ENCODE measurements around the gene ZSCAN4.

ZSCAN4 gene

DNA sequence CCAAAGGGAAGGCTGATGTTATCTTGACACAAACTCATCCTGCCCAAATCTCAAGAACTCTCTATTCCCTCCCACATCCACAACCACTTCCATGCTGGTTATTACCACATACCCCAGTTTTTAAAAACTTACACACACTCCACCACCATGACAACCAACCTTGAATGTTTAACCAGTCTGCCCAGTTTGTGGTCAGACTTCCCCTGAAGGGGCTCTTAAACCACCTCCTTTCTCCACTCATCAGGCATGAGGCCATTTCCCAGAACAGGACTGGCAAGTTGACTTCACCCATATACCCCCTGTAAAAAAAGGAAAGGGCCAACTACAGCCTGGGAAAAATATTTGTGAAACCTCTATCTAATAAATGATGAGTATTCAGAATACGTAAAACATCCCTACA, 12.4 kb upstream of the ZSCAN4 start:
- TF ChIP-seq, protein P1, sequence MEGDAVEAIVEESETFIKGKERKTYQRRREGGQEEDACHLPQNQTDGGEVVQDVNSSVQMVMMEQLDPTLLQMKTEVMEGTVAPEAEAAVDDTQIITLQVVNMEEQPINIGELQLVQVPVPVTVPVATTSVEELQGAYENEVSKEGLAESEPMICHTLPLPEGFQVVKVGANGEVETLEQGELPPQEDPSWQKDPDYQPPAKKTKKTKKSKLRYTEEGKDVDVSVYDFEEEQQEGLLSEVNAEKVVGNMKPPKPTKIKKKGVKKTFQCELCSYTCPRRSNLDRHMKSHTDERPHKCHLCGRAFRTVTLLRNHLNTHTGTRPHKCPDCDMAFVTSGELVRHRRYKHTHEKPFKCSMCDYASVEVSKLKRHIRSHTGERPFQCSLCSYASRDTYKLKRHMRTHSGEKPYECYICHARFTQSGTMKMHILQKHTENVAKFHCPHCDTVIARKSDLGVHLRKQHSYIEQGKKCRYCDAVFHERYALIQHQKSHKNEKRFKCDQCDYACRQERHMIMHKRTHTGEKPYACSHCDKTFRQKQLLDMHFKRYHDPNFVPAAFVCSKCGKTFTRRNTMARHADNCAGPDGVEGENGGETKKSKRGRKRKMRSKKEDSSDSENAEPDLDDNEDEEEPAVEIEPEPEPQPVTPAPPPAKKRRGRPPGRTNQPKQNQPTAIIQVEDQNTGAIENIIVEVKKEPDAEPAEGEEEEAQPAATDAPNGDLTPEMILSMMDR (conservative IDR thresholded peaks at IDR 0.05; ENCODE audit: low read depth, low read length), result no peak
- no peak overlapping the region for H3K4me3 ChIP-seq (ENCODE audit: low read depth, low read length)
- DNase-seq (ENCODE audit: low read depth), result no peak

DNA sequence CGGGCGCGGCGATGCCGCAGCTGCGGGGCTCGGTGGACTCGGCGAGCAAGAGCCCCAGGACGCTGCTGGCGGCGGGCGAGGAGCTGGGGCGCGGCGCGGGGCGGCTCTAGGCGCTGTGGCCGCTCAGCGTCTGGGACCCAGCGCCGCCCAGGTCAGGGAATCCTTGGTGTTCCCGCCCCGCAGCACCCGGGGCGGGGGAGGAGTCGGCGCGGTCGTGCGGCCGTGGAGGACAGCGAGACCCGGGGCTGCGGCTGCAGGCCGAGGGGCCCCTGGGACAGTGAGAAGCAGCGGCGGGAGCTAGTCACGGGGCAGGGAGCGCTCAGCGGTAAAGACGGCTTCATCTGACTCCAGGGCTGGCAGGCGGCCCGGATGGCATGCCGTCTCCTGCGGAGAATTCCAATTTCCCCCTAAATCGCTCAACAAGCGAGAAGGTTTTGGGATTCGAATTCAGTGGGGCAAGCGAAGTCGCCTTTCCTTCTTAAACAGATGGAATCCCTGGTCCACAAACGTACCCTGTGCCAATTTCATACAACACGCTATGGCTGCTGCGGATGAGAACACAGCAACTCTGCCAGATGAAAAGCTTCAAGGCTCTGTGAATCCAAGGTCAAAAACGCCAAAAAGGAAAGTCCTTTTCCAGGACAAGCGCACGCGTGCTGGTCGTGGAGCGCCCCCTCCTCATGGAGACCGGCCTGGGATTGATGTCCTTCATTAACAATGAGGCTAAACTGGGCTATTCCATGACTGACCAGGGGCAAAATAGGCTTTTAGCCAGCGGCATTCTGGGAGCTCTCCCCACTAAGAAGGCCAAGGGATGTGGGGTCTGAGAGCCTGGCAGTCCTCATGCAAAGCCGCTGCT, 4.2 kb upstream of the ZSCAN4 start:
- peak; percentile 54 for DNase-seq (ENCODE audit: low read depth)
- peak overlapping the region; percentile 61 for H3K4me3 ChIP-seq (ENCODE audit: low read depth, low read length)
- TF ChIP-seq, protein P1 (conservative IDR thresholded peaks at IDR 0.05; ENCODE audit: low read depth, low read length), result no peak

DNA sequence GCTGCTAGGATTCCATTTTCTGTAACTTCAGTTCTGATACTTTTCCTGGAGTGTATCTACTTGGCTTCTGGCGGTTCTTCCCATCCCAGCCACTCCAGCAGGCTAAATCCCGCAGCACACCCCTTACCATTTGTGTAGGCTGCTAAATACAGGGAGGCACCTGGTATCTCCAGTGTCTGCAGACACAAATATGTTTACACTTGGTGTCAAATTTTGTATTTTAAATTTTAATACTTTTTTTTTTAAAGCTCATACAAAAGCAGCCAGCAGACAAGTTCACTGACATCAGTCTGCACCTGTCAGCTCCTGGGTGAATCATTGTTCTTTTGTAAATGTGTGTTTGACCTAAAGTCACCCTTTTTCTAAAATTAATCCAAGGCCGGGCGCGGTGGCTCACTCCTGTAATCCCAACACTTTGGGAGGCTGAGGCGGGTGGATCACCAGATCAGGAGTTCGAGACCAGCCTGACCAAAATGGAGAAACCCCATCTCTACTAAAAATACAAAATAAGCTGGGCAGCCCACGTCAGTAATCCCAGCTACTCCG, 3.4 kb upstream of the ZSCAN4 start:
- no peak overlapping the region for H3K4me3 ChIP-seq (ENCODE audit: low read depth, low read length)
- no peak for DNase-seq (ENCODE audit: low read depth)
- TF ChIP-seq, protein P1 (conservative IDR thresholded peaks at IDR 0.05; ENCODE audit: low read depth, low read length), result no peak

DNA sequence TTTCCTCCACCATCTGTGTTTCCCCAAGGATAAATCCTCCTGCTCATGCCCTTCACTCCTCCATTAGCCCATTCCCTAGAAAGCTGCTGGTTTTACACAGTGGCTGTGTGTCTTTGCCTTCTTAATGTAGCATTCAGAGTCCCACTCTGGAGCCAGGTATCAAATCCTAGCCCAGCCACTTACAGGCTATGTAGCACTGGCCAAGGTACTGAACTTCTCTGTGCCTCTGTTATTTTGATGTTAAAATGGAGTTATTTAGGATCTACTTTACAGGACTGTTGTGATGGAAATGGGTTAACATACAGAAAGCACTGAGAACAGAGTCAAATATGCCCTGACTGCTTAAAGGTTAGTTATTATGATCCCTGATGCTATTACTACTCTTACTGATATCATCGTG, 1.5 kb upstream of the ZSCAN4 start:
- no peak for DNase-seq (ENCODE audit: low read depth)
- H3K4me3 ChIP-seq (ENCODE audit: low read depth, low read length), result no peak overlapping the region
- TF ChIP-seq, protein P1 (conservative IDR thresholded peaks at IDR 0.05; ENCODE audit: low read depth, low read length), result no peak

DNA sequence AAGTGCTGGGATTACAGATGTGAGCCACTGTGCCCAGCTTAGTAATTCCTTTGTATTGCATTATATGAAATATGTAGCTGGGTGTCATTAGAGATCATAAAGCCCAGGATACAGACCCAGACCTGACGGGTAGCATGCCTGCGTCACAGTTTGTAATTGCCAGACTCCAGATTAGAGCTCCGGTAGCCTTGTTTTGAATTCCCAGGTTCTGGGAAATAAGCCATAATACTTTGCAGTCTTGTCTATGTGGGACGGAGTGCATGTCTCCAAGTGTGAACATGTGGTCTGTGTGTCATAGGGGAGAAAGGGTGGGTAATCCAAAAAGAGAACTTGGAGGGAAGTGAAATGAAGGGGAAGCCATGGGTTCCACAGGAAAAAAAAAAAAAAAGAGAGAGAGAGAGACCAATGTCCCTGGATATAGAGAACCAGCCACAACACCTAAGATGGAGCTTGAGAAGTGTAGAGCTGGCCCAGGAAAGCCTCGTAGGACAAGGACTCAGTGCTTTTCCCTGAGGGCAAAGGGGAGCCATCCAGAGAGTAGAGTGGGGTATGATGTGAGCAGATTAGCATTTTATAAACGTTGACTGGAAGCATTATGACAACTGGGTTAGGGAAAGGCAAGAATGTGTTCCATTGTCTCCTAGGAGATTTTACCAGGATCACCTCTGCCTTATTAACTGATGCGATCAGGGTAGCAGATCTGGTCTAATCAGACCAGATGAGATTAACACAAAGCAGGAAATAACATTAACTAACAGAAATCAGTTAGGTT, 2.6 kb downstream of the ZSCAN4 start:
- no peak overlapping the region for H3K4me3 ChIP-seq (ENCODE audit: low read depth, low read length)
- DNase-seq (ENCODE audit: low read depth), result no peak
- TF ChIP-seq, protein P1 (conservative IDR thresholded peaks at IDR 0.05; ENCODE audit: low read depth, low read length), result no peak

DNA sequence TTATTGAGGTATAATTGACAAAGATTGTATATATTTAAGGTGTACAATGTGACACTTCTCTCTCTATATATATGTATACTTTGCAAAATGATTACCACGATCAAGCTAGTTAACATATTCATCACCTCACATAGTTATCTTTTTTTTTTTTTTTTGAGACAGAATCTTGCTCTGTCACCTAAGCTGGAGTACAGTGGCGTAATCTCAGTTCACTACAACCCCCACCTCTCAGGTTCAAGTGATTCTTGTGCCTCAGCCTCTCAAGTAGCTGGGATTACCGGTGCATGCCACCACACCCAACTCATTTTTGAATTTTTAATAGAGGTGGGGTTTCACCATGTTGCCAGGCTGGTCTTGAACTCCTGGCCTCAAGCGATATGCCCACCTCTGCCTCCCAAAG, 3.7 kb downstream of the ZSCAN4 start:
- DNase-seq (ENCODE audit: low read depth), result no peak
- no peak overlapping the region for H3K4me3 ChIP-seq (ENCODE audit: low read depth, low read length)
- TF ChIP-seq, protein P1 (conservative IDR thresholded peaks at IDR 0.05; ENCODE audit: low read depth, low read length), result no peak

Measured in choroid plexus epithelial cell (primary cell).